ENCODE measurements around the gene LDB1.

DNA sequence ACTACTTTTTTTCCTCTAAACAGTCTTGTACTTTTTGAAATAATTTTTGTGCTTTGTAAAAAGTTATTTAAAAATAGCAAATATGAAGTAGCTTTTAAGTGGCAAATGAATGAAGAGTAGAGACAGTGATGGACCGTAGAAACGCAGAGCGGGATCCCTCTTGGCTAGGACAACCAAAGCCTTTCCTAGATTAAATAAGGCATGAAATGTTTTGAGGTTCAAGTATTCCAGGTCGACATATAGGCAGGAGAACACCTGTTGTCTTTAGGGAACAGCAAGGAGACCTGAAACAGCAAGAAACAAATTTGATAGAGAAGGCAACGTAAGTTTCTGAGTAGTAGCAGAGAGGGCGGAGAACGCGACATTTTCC, 12.0 kb upstream of the LDB1 start:
- TF ChIP-seq EZH2phosphoT487 (IDR thresholded peaks at IDR 0.05), result no peak
- TF ChIP-seq, protein P1, sequence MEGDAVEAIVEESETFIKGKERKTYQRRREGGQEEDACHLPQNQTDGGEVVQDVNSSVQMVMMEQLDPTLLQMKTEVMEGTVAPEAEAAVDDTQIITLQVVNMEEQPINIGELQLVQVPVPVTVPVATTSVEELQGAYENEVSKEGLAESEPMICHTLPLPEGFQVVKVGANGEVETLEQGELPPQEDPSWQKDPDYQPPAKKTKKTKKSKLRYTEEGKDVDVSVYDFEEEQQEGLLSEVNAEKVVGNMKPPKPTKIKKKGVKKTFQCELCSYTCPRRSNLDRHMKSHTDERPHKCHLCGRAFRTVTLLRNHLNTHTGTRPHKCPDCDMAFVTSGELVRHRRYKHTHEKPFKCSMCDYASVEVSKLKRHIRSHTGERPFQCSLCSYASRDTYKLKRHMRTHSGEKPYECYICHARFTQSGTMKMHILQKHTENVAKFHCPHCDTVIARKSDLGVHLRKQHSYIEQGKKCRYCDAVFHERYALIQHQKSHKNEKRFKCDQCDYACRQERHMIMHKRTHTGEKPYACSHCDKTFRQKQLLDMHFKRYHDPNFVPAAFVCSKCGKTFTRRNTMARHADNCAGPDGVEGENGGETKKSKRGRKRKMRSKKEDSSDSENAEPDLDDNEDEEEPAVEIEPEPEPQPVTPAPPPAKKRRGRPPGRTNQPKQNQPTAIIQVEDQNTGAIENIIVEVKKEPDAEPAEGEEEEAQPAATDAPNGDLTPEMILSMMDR (IDR thresholded peaks at IDR 0.05), result no peak
